Testis (tissue), 2 donors: Measurements from ENCODE around the gene OPN3.

Experiments used
- POLR2A ChIP-seq: fragments of 450-650 bp; IDR thresholded peaks from one replicate; pipeline ENCODE4 v1.6.1; 2017; ENCODE audit warnings: antibody characterized with exemption, mild to moderate bottlenecking, moderate library complexity
- TF ChIP-seq, protein P1 (sequence below), 3 experiments: fragments of 450-650 bp in 2 of 3; fragments of 200-600 bp in 1 of 3; sonication (generic) in 1 of 3; IDR thresholded peaks; one replicate each; pipeline ENCODE4 v1.5.1; 2016 to 2019; ENCODE audit warnings: antibody characterized with exemption in 3 of 3, mild to moderate bottlenecking in 2 of 3, moderate library complexity in 1 of 3

DNA sequence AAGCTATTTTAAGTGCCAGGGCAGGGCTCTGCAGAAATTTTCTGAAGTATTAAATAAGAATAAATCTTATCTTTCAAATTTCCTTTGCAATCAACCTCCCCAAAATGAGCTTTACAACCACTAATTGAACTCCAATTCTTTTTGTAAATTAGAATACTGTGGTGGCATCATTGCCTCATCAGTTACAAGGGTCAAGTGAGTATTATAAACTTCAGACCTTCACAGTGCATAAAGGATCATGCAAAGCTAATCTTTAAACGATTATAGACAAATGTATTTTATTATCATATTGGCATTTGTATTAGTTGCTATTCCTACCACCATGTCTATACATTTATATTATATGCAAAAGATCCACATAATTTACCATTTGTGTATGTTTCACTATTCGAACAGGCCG lies 7.2 kb downstream of the OPN3 start:
- TF ChIP-seq, protein P1, sequence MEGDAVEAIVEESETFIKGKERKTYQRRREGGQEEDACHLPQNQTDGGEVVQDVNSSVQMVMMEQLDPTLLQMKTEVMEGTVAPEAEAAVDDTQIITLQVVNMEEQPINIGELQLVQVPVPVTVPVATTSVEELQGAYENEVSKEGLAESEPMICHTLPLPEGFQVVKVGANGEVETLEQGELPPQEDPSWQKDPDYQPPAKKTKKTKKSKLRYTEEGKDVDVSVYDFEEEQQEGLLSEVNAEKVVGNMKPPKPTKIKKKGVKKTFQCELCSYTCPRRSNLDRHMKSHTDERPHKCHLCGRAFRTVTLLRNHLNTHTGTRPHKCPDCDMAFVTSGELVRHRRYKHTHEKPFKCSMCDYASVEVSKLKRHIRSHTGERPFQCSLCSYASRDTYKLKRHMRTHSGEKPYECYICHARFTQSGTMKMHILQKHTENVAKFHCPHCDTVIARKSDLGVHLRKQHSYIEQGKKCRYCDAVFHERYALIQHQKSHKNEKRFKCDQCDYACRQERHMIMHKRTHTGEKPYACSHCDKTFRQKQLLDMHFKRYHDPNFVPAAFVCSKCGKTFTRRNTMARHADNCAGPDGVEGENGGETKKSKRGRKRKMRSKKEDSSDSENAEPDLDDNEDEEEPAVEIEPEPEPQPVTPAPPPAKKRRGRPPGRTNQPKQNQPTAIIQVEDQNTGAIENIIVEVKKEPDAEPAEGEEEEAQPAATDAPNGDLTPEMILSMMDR (IDR thresholded peaks at IDR 0.05): no peak
- no peak for TF ChIP-seq POLR2A
